HG02678 (cell line): Measurements from ENCODE around the gene FGF5.
"Not testable (repeated sequence)": the region's sequence is repeated elsewhere in the genome, so short reads cannot be mapped to it uniquely, and the experiment has no call there.

Source experiments
- ATAC-seq: cut with Tn5 transposase; IDR thresholded peaks from one replicate; pipeline ENCODE4 v1.9.1; 2021; ENCODE audit warnings: mild to moderate bottlenecking, moderate library complexity; ENCODE audit not compliant: unreplicated experiment

Gene FGF5, protein sequence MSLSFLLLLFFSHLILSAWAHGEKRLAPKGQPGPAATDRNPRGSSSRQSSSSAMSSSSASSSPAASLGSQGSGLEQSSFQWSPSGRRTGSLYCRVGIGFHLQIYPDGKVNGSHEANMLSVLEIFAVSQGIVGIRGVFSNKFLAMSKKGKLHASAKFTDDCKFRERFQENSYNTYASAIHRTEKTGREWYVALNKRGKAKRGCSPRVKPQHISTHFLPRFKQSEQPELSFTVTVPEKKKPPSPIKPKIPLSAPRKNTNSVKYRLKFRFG

GRCh38 chr4:80266253-80266901 is at the start of gene FGF5:
FGF5 (plus strand) TSS chr4:80266664; CDS start chr4:80266825, 161 bp downstream.
- ATAC-seq, result peak; percentile 46

- no peak for ATAC-seq
Observed at GRCh38 chr4:80219301-80220025, 47.0 kb upstream of the FGF5 start.

- no peak for ATAC-seq
Observed at GRCh38 chr4:80220711-80221110, 45.8 kb upstream of the FGF5 start.

GRCh38 chr4:80221161-80221560 is 45.3 kb upstream of the FGF5 start:
- ATAC-seq, result no peak

GRCh38 chr4:80225595-80225994 is 40.9 kb upstream of the FGF5 start:
- no peak for ATAC-seq

DNA sequence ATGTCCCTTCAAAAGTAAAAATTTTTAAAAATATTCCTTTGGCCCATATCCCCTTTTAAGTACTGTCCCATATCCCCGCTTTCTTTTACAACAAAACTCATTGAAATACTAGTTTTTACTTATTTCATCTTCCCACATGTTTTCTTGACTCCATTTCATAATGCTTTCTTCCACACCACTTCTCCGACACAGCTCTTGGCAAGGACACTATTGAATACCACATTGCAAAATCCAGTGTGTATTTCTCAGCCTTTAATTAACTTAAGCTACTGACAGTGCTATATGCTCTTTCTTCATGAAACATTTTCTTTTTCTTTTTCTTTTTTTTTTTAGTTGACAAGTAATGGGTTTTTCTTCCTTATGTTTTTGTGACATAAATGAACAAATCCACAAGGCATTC is 40.4 kb upstream of the FGF5 start:
- no peak for ATAC-seq

- peak; percentile 30 for ATAC-seq
Observed at GRCh38 chr4:80228460-80228859, 38.0 kb upstream of the FGF5 start.

GRCh38 chr4:80229128-80229527 is 37.3 kb upstream of the FGF5 start:
- peak; percentile 33 for ATAC-seq

DNA sequence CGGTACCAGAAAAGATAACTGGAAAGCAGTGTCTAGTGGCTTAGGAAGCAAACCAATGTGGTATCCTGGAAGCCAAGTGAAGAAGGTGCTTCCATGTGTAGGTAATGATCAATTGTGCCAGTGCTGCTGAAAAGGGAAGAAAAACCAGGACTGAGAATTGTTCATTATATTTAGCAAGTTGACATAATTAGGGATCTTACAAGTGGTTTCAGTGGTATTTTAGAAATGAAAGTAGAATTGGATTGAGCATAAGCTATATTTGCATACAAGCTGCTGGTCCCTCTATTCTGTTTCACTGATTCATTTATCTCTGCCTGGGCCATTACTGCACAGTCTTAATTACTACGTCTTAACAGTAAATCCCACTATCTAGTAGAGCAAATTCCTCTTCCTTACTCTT is 36.9 kb upstream of the FGF5 start:
- peak; percentile 92 for ATAC-seq

DNA sequence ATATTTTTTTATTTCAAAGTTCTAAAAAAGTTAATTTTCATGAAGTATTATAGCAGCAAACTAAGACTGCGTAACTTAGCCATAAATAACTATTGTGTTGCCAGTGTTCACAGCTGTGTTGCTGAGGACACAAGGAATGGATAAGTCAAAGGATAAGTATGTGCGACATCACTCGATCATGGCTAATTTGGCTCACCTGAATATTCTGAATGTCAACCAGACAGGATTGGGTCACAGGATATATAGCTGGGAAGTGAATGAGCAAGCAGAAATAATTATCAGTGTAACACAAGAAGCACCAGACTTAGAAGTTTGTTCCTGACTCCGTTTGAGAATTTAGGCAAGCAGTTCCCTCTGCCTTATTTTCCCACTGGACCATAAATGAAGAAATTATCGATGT is 35.3 kb upstream of the FGF5 start:
- ATAC-seq, result no peak

- ATAC-seq, result no peak
Observed at GRCh38 chr4:80232707-80233370, 33.6 kb upstream of the FGF5 start.

- ATAC-seq, result no peak
Observed at GRCh38 chr4:80233390-80233789, 33.1 kb upstream of the FGF5 start.

GRCh38 chr4:80235451-80235850 is 31.0 kb upstream of the FGF5 start:
- no peak for ATAC-seq

DNA sequence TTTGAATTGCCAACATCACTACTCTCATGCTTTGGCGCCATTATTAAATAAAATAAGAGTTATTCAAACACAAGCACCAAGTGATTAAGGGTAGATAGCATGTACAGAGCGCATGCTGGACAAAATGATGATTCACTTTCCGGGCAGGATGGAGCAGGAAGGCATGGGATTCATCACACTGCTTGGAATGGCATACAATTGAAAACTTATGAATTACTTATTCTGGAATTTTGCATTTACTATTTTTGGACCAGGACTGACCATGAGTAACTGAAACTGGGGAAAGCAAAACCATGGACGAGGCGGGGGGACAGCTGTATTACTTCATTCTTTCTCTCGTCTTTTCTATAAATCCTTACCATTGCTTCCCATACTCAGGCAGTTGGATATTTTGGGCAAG is 28.5 kb upstream of the FGF5 start:
- ATAC-seq, result no peak

DNA sequence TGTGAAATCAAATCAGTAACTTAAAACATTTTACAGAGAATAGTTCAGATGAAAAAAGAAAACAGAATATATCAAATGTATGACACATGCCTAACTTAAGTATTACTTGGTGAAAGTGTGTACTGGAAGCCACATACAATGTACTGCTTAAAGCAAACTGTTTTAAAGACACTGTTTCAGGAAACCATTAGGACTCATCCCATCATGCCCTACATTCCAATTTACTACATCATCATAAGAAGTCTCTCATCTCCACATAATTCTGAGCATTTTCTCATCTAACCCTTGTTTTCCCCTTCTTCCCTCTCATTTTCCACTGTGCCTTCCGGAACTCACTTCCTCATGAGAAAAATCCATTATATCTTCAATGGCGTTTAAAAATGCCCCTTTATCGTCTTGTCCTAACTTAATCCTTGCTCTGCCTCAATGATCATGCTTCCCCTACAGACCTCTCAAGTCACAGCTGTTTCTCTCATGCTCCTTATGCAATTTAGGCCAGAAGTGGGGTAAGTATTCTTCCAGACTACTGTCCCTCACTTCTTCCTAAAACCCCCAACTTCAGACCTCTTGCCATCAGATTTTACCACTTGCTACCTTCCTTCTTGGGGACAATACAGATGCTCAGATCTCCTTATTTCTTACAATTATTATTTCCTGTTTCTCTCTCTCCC is 26.8 kb upstream of the FGF5 start:
- ATAC-seq, result no peak

GRCh38 chr4:80240976-80241375 is 25.5 kb upstream of the FGF5 start:
- ATAC-seq, result no peak

- no peak for ATAC-seq
Observed at GRCh38 chr4:80243274-80244018, 23.0 kb upstream of the FGF5 start.

DNA sequence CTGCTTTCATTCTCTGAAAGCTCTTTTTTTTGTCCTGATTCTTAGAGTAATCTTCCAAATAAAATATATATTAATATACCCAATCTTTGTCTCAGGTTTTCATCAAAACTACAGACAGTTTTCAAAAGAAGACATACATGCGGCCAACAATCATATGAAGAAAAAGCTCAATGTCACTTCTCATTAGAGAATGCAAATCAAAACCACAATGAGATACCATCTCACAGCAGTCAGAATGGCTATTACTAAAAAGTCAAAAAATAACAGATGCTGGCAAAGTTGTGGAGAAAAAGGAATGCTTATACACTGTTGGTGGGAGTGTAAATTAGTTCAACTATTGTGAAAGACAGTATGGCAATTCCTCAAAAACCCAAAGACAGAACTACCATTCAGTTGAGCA is 19.0 kb upstream of the FGF5 start:
- ATAC-seq, result not testable (repeated sequence)

DNA sequence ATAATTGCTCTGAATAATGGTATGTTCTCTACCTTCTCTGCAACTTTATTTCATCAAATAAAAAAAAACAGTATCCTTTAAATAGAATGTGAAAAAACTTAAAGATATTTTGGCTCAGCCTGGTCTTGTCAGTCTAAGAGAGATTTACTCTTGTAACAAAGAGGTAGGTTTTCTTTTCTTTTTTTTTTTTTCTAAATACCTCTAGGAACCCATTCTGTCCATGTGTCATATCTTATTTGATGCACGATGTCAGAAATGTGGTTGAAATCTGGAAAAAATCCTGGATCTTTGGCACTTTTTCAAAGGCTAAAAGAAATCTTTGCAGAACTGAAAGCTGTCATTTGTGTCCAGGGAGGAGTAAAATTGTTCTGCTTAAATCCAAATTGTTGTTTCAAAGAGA is 17.3 kb upstream of the FGF5 start:
- ATAC-seq, result no peak

GRCh38 chr4:80252427-80252826 is 14.0 kb upstream of the FGF5 start:
- no peak for ATAC-seq
